Astrocyte (in vitro differentiated cells and primary cell): Measurements from ENCODE around the gene DELE1. TPM values are rescaled to one million over a fixed set of nuclear protein-coding genes. Genes with fewer than 3 reads are reported as not detected.
A peak's percentile ranks its signal among the peaks of the same experiment; 100 is the strongest.

Experiments
- DNase-seq: peaks from one replicate; pipeline ENCODE4 v3.0.0-alpha.2; 2010; ENCODE audit warnings: low read depth
- FAIRE-seq: peaks from 2 replicates; lab custom pipeline; 2011; peaks lifted over from hg19 to GRCh38; lab: Jason Lieb, UNC
- H2AFZ ChIP-seq: 2 replicates; pipeline ENCODE4 v1.6.0; 2012; ENCODE audit warnings: low read depth, low read length, inconsistent platforms
- H3K27ac ChIP-seq: 2 replicates; pipeline ENCODE4 v1.5.1; 2011; ENCODE audit warnings: low read depth, low read length, inconsistent platforms
- H3K27me3 ChIP-seq: 2 replicates; pipeline ENCODE4 v1.6.0; 2011; ENCODE audit warnings: low read length, inconsistent platforms; ENCODE audit not compliant: insufficient read depth
- H3K36me3 ChIP-seq: 2 replicates; pipeline ENCODE4 v1.5.1; 2011; ENCODE audit warnings: low read length, inconsistent platforms; ENCODE audit not compliant: insufficient read depth
- H3K4me1 ChIP-seq: 2 replicates; pipeline ENCODE4 v1.5.1; 2011; ENCODE audit warnings: low read length, inconsistent platforms; ENCODE audit not compliant: insufficient read depth
- H3K4me2 ChIP-seq: 2 replicates; pipeline ENCODE4 v1.6.0; 2012; ENCODE audit warnings: low read length, inconsistent platforms
- H3K4me3 ChIP-seq: 2 replicates; pipeline ENCODE4 v1.5.1; 2011; ENCODE audit warnings: low read depth, mild to moderate bottlenecking, low read length, inconsistent platforms; ENCODE audit not compliant: insufficient read depth
- H3K79me2 ChIP-seq: 2 replicates; pipeline ENCODE4 v1.6.0; 2012; ENCODE audit warnings: mild to moderate bottlenecking, low read length, inconsistent platforms; ENCODE audit not compliant: insufficient read depth
- H3K9ac ChIP-seq: 2 replicates; pipeline ENCODE4 v1.6.0; 2012; ENCODE audit warnings: mild to moderate bottlenecking, low read length, inconsistent platforms
- H3K9me3 ChIP-seq: 2 replicates; pipeline ENCODE4 v1.5.1; 2012; ENCODE audit warnings: low read depth, mild to moderate bottlenecking, low read length, inconsistent platforms; ENCODE audit not compliant: insufficient read depth
- H4K20me1 ChIP-seq: 2 replicates; pipeline ENCODE4 v1.6.0; 2012; ENCODE audit warnings: low read length, inconsistent platforms; ENCODE audit not compliant: insufficient read depth
- H3K27ac Mint-ChIP-seq: one replicate; pipeline ENCODE4 v1.8.0; 2021; ENCODE audit warnings: mild to moderate bottlenecking, mixed read lengths; ENCODE audit not compliant: unreplicated experiment
- H3K27me3 Mint-ChIP-seq: one replicate; pipeline ENCODE4 v1.8.0; 2021; ENCODE audit warnings: low read depth, mixed read lengths; ENCODE audit not compliant: unreplicated experiment
- H3K36me3 Mint-ChIP-seq: one replicate; pipeline ENCODE4 v1.8.0; 2021; ENCODE audit warnings: low read depth, mixed read lengths; ENCODE audit not compliant: unreplicated experiment
- H3K4me1 Mint-ChIP-seq: one replicate; pipeline ENCODE4 v1.8.0; 2021; ENCODE audit warnings: low read depth, mixed read lengths; ENCODE audit not compliant: unreplicated experiment
- H3K4me3 Mint-ChIP-seq: one replicate; pipeline ENCODE4 v1.8.0; 2021; ENCODE audit warnings: mild to moderate bottlenecking, moderate library complexity, mixed read lengths; ENCODE audit not compliant: unreplicated experiment
- H3K9me3 Mint-ChIP-seq: one replicate; pipeline ENCODE4 v1.8.0; 2021; ENCODE audit warnings: mild to moderate bottlenecking, mixed read lengths; ENCODE audit not compliant: unreplicated experiment
- CTCF ChIP-seq: IDR thresholded peaks from 2 replicates; pipeline ENCODE4 v1.5.1; 2011; ENCODE audit warnings: low read depth, mild to moderate bottlenecking, inconsistent platforms, low read length, moderate library complexity; ENCODE audit not compliant: insufficient read depth
- EZH2 ChIP-seq: IDR thresholded peaks from 2 replicates; pipeline ENCODE4 v1.6.1; 2012; ENCODE audit warnings: mild to moderate bottlenecking, low read length, inconsistent platforms; ENCODE audit not compliant: insufficient read depth
- total RNA-seq: library from RNA; stranded (reverse); gene quantifications from 2 replicates; pipeline ENCODE4 v1.2.1, GENCODE V29; 2021

The DELE1 gene
- total RNA-seq, 1 donor from 2014 or later = 37.6 TPM

DNA sequence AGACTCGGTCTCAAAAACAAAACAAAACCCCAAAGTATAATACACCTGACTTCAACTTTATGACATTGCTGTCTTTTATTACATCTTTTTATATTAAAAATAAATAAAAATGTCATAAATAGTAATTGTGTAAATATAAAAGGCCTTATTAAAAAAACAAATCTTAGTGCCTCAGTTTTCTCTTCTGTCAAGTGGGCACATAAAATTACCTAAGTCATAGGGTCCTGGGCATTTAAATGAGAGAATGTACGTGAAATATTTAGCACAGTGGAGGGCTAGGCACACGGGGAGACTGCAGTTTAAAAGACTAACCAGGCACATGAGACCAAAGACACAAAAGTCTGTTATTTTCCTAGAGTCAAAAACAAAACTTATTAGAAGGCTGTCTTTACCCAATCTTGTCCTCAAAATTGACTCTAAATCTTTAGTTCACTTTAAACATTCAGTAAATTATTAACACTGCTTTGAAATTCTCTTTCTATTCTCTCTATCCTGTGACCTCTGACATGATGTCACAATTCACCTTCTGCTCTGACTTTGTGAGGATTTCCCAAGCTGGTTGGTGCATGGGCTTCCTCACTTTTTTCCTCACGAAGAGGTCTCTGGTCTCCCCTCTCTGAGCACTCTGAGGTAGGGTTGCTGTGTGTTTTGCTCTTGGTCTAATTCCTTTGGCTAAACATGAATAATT lies 42.7 kb downstream of the DELE1 start:
- H3K4me3 Mint-ChIP-seq = no peak overlapping the region
- Histone ChIP-seq H2AFZ (no peak overlapping the region), H3K9ac (no peak overlapping the region), H3K27me3 (no peaks in the 10 kb centered on the region), H3K79me2 (peaks cover 23% of the 10 kb centered on the region), H3K36me3 (no peaks in the 10 kb centered on the region), H3K9me3 (no peaks in the 10 kb centered on the region), H3K4me3 (no peak overlapping the region), H4K20me1 (no peaks in the 10 kb centered on the region), H3K4me1 (peaks cover 9% of the 10 kb centered on the region), H3K4me2 (no peak overlapping the region), H3K27ac (no peak overlapping the region)
- H3K9me3 Mint-ChIP-seq = no peaks in the 10 kb centered on the region
- TF ChIP-seq EZH2 = no peak
- no peak for TF ChIP-seq CTCF
- H3K4me1 Mint-ChIP-seq = no peaks in the 10 kb centered on the region
- H3K36me3 Mint-ChIP-seq = no peaks in the 10 kb centered on the region
- H3K27ac Mint-ChIP-seq = no peak overlapping the region
- FAIRE-seq = no peak
- DNase-seq = no peak
- no peaks in the 10 kb centered on the region for H3K27me3 Mint-ChIP-seq

- Histone ChIP-seq H3K4me2 (no peak overlapping the region), H3K9ac (no peak overlapping the region), H3K27ac (no peak overlapping the region), H4K20me1 (no peaks in the 10 kb centered on the region), H3K79me2 (peaks cover 27% of the 10 kb centered on the region), H3K4me3 (no peak overlapping the region), H3K9me3 (no peaks in the 10 kb centered on the region), H3K27me3 (no peaks in the 10 kb centered on the region), H3K36me3 (no peaks in the 10 kb centered on the region), H2AFZ (no peak overlapping the region), H3K4me1 (peaks cover 9% of the 10 kb centered on the region)
- TF ChIP-seq CTCF (no peak), EZH2 (no peak)
- no peak for FAIRE-seq
- Mint-ChIP-seq H3K4me1 (no peaks in the 10 kb centered on the region), H3K27me3 (no peaks in the 10 kb centered on the region), H3K9me3 (no peaks in the 10 kb centered on the region), H3K27ac (no peak overlapping the region), H3K4me3 (no peak overlapping the region), H3K36me3 (no peaks in the 10 kb centered on the region)
- DNase-seq = no peak
Measured at GRCh38 chr5:141966963-141967333, 43.3 kb downstream of the DELE1 start.

- peak within 1 kb of the TSS; percentile 77 for H3K4me3 ChIP-seq
- Mint-ChIP-seq H3K4me1 (peaks cover 7% of the 10 kb centered on the region), H3K27ac (peak within 1 kb of the TSS; percentile 94), H3K36me3 (peaks cover 1% of the 10 kb centered on the region), H3K27me3 (no peaks in the 10 kb centered on the region), H3K4me3 (peak within 1 kb of the TSS; percentile 91), H3K9me3 (no peaks in the 10 kb centered on the region)
- FAIRE-seq (no peak), DNase-seq (peak; percentile 81)
- peaks cover 13% of the 10 kb centered on the region for H3K4me1 ChIP-seq
- TF ChIP-seq EZH2 (no peak), CTCF (peak; percentile 66)
- no peaks in the 10 kb centered on the region for H3K9me3 ChIP-seq
- peak within 1 kb of the TSS; percentile 88 for H3K4me2 ChIP-seq
- H4K20me1 ChIP-seq = peaks cover 12% of the 10 kb centered on the region
- peaks cover 32% of the 10 kb centered on the region for H3K79me2 ChIP-seq
- no peaks in the 10 kb centered on the region for H3K27me3 ChIP-seq
- peak within 1 kb of the TSS; percentile 92 for H2AFZ ChIP-seq
- peak within 1 kb of the TSS; percentile 90 for H3K9ac ChIP-seq
- peaks cover 2% of the 10 kb centered on the region for H3K36me3 ChIP-seq
- H3K27ac ChIP-seq = peak within 1 kb of the TSS; percentile 90
Measured at GRCh38 chr5:141968914-141969608, 45.4 kb downstream of the DELE1 start, which contains the start of gene RNF14. Gene RNF14, plus strand, starts transcription at chr5:141969105. Its CDS starts 4,484 bp downstream, at chr5:141973589.
